Measurements from ENCODE around the gene SLU7.

DNA sequence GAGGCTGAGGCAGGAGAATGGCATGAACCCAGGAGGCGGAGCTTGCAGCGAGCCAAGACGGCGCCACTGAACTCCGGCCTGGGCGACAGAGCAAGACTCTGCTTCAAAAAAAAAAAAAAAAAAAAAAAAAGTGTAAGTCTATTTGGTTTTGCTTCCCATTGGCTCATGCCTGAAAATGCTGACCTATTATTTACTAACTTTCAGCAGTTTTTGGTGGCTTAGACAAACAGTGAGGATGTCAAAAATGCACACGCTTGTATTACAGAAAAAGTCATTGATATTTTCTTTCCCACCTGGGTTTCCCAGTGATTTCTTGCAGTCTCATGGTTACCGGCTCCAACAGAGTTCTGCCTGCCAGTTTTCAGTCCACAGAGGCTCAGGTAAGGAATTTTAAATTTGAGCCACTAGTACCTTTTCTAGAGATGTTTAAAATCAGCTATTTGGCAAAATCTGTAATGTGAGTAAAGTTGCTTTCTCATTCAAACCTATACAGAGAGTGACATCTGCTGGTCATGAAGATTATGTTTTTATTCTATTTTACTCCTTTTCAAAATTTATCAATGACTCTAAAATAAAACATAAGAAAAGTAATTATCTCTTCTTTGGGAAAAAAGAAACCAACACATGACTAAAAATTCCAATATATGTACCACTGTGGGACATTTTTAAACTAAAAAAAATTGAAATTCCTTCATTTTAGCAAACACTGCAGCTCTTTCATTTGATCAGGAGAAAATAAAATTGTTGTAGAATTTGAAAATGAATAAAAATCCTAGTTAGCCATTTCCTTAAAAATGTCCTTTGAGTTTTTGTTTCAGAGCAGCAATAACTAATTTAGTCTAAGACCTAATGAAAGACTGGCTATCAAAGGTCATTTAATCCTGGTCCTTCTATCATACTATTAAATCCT lies 27.8 kb downstream of the SLU7 start:
- TF ChIP-seq CTCF (IDR thresholded peaks at IDR 0.05) (peak in 3 of 6 experiments; percentile 30 to 52 (median 42)), POLR2A (IDR thresholded peaks at IDR 0.05) (no peak), POLR2AphosphoS5 (IDR thresholded peaks at IDR 0.05) (no peak)
